ENCODE data around the gene CATSPERZ.

The CATSPERZ gene

GRCh38 chr11:64294774-64295173 lies 5.4 kb upstream of the CATSPERZ start:
- DNase-seq (no peak), ATAC-seq (replicated peaks) (no peak)
- Mint-ChIP-seq H3K27ac (no peak overlapping the region), H3K4me3 (no peak overlapping the region), H3K27me3 (peaks cover 68 to 88% of the 10 kb centered on the region in 2 donors), H3K36me3 (ENCODE audit: insufficient read depth) (peaks cover 7% of the 10 kb centered on the region), H3K9me3 (no peaks in the 10 kb centered on the region), H3K4me1 (ENCODE audit: low read depth in 2 of 2) (peaks cover 9 to 20% of the 10 kb centered on the region in 2 donors)

- H3K27ac Mint-ChIP-seq = no peak overlapping the region
- no peak overlapping the region for H3K4me3 Mint-ChIP-seq
- DNase-seq (no peak), ATAC-seq (replicated peaks) (no peak)
- H3K27me3 Mint-ChIP-seq = peaks cover 70 to 90% of the 10 kb centered on the region in 2 donors
- H3K36me3 Mint-ChIP-seq (ENCODE audit: insufficient read depth) = peaks cover 3% of the 10 kb centered on the region
- no peaks in the 10 kb centered on the region for H3K9me3 Mint-ChIP-seq
- peaks cover 17 to 23% of the 10 kb centered on the region in 2 donors for H3K4me1 Mint-ChIP-seq (ENCODE audit: low read depth in 2 of 2)
These were observed 4.4 kb upstream of the CATSPERZ start for GRCh38 chr11:64295760-64296159.

GRCh38 chr11:64296236-64296635 lies 3.9 kb upstream of the CATSPERZ start:
- DNase-seq (no peak), ATAC-seq (replicated peaks) (no peak)
- Mint-ChIP-seq H3K9me3 (no peaks in the 10 kb centered on the region), H3K4me1 (ENCODE audit: low read depth in 2 of 2) (peaks cover 19 to 24% of the 10 kb centered on the region in 2 donors), H3K36me3 (ENCODE audit: insufficient read depth) (peaks cover 6% of the 10 kb centered on the region), H3K4me3 (no peak overlapping the region), H3K27ac (no peak overlapping the region), H3K27me3 (peaks cover 70 to 90% of the 10 kb centered on the region in 2 donors)

GRCh38 chr11:64296830-64297698 lies 3.1 kb upstream of the CATSPERZ start:
- Mint-ChIP-seq H3K9me3 (no peaks in the 10 kb centered on the region), H3K4me1 (ENCODE audit: low read depth in 2 of 2) (peaks cover 19 to 26% of the 10 kb centered on the region in 2 donors), H3K27me3 (peaks cover 70 to 90% of the 10 kb centered on the region in 2 donors), H3K4me3 (no peak overlapping the region), H3K27ac (no peak overlapping the region), H3K36me3 (ENCODE audit: insufficient read depth) (peaks cover 13% of the 10 kb centered on the region)
- DNase-seq (no peak), ATAC-seq (replicated peaks) (no peak)

GRCh38 chr11:64297699-64298358 lies 2.3 kb upstream of the CATSPERZ start:
- Mint-ChIP-seq H3K27ac (no peak overlapping the region), H3K4me3 (peak overlapping the region in 1 of 2 donors; percentile 40), H3K36me3 (ENCODE audit: insufficient read depth) (peaks cover 17% of the 10 kb centered on the region), H3K9me3 (no peaks in the 10 kb centered on the region), H3K4me1 (ENCODE audit: low read depth in 2 of 2) (peaks cover 19 to 26% of the 10 kb centered on the region in 2 donors), H3K27me3 (peaks cover 70 to 83% of the 10 kb centered on the region in 2 donors)
- DNase-seq (no peak), ATAC-seq (replicated peaks) (no peak)

- Mint-ChIP-seq H3K27me3 (peaks cover 57 to 69% of the 10 kb centered on the region in 2 donors), H3K4me1 (ENCODE audit: low read depth in 2 of 2) (peaks cover 21 to 29% of the 10 kb centered on the region in 2 donors), H3K27ac (peak overlapping the region in 1 of 2 donors; percentile 17), H3K4me3 (peak overlapping the region; percentile 75 to 82), H3K36me3 (ENCODE audit: insufficient read depth) (peaks cover 17% of the 10 kb centered on the region), H3K9me3 (no peaks in the 10 kb centered on the region)
- no peak for DNase-seq
- no peak for ATAC-seq (replicated peaks)
These were observed 952 bp upstream of the CATSPERZ start for GRCh38 chr11:64298966-64299846.

GRCh38 chr11:64303109-64304031 lies 3.2 kb downstream of the CATSPERZ start:
- DNase-seq = no peak
- Mint-ChIP-seq H3K4me1 (ENCODE audit: low read depth in 2 of 2) (peaks cover 28 to 32% of the 10 kb centered on the region in 2 donors), H3K27me3 (peaks cover 16 to 28% of the 10 kb centered on the region in 2 donors), H3K9me3 (no peaks in the 10 kb centered on the region), H3K36me3 (ENCODE audit: insufficient read depth) (peaks cover 27% of the 10 kb centered on the region), H3K4me3 (peak overlapping the region in 1 of 2 donors; percentile 95), H3K27ac (peak overlapping the region in 1 of 2 donors; percentile 96)
- ATAC-seq (replicated peaks) = no peak

GRCh38 chr11:64304032-64304315 lies 3.8 kb downstream of the CATSPERZ start:
- Mint-ChIP-seq H3K27ac (peak overlapping the region; percentile 94 to 96), H3K4me3 (peak overlapping the region; percentile 95 to 98), H3K36me3 (ENCODE audit: insufficient read depth) (peaks cover 27% of the 10 kb centered on the region), H3K27me3 (peaks cover 14 to 22% of the 10 kb centered on the region in 2 donors), H3K4me1 (ENCODE audit: low read depth in 2 of 2) (peaks cover 28 to 32% of the 10 kb centered on the region in 2 donors), H3K9me3 (no peaks in the 10 kb centered on the region)
- ATAC-seq (replicated peaks) (no peak), DNase-seq (no peak)

GRCh38 chr11:64304316-64305072 lies 4.3 kb downstream of the CATSPERZ start:
- peak; percentile 94 to 96 (median 96) for DNase-seq
- Mint-ChIP-seq H3K27me3 (peaks cover 13 to 17% of the 10 kb centered on the region in 2 donors), H3K9me3 (no peaks in the 10 kb centered on the region), H3K27ac (peak overlapping the region; percentile 94 to 96), H3K36me3 (ENCODE audit: insufficient read depth) (peaks cover 27% of the 10 kb centered on the region), H3K4me3 (peak overlapping the region; percentile 95 to 98), H3K4me1 (ENCODE audit: low read depth in 2 of 2) (peaks cover 28 to 30% of the 10 kb centered on the region in 2 donors)
- peak; percentile 44 for ATAC-seq (replicated peaks)

GRCh38 chr11:64305075-64305690 lies 5.0 kb downstream of the CATSPERZ start, which contains the start of gene ESRRA:
TSS of gene ESRRA (plus strand) at chr11:64305524. CDS start at chr11:64307180, 1,656 bp downstream.
- Mint-ChIP-seq H3K9me3 (no peaks in the 10 kb centered on the region), H3K36me3 (ENCODE audit: insufficient read depth) (peaks cover 30% of the 10 kb centered on the region), H3K4me1 (ENCODE audit: low read depth in 2 of 2) (peaks cover 24 to 26% of the 10 kb centered on the region in 2 donors), H3K4me3 (peak within 1 kb of the TSS; percentile 97 to 98), H3K27me3 (peaks cover 7 to 10% of the 10 kb centered on the region in 2 donors), H3K27ac (peak within 1 kb of the TSS; percentile 94 to 96)
- DNase-seq = peak; percentile 98 to 99 (median 99)
- ATAC-seq (replicated peaks) = peak; percentile 68
